HL-60 (cell line): Measurements from ENCODE around the gene GPC1.

Source experiments
- DNase-seq, 2 experiments: peaks; one replicate each; pipeline ENCODE4 v3.0.0-alpha.2; 2010 to 2020; ENCODE audit warnings: low read depth in 1 of 2, low spot score in 1 of 2
- H3K27ac ChIP-seq: fragments of 250-450 bp; sonication (Bioruptor Pico); replicated peaks from 2 replicates; pipeline ENCODE4 v1.5.1; 2020; ENCODE audit warnings: mild to moderate bottlenecking, moderate library complexity
- H3K27me3 ChIP-seq: fragments of 250-450 bp; sonication (Bioruptor Pico); 2 replicates; pipeline ENCODE4 v1.5.1; 2021; ENCODE audit warnings: mild to moderate bottlenecking, moderate library complexity; ENCODE audit not compliant: insufficient read depth, poor library complexity, severe bottlenecking
- H3K4me3 ChIP-seq: replicated peaks from 2 replicates; pipeline ENCODE4 v1.5.1; 2011; ENCODE audit warnings: mild to moderate bottlenecking, control low read depth, low read length; ENCODE audit not compliant: insufficient read depth
- CTCF ChIP-seq: IDR thresholded peaks from one replicate; pipeline ENCODE4 v1.5.1; 2011; ENCODE audit warnings: low read length, control low read depth, inconsistent platforms; ENCODE audit not compliant: insufficient read depth
- GABPA ChIP-seq: IDR thresholded peaks from 2 replicates; pipeline ENCODE4 v1.6.1; 2012; ENCODE audit warnings: low read depth
- POLR2AphosphoS5 ChIP-seq: IDR thresholded peaks from 2 replicates; pipeline ENCODE4 v1.6.1; 2012; ENCODE audit warnings: low read depth
- REST ChIP-seq: IDR thresholded peaks from 2 replicates; pipeline ENCODE4 v1.6.1; 2012; ENCODE audit warnings: low read depth; ENCODE audit not compliant: insufficient replicate concordance
- SPI1 ChIP-seq: IDR thresholded peaks from 2 replicates; pipeline ENCODE4 v1.6.1; 2012; ENCODE audit warnings: low read depth, mild to moderate bottlenecking, borderline replicate concordance

GPC1 gene

GRCh38 chr2:240455272-240455646 is 19.8 kb downstream of the GPC1 start:
- Histone ChIP-seq H3K4me3 (no peak overlapping the region), H3K27me3 (peaks cover 58% of the 10 kb centered on the region), H3K27ac (no peak overlapping the region)
- no peak for TF ChIP-seq CTCF
- no peak for TF ChIP-seq GABPA
- TF ChIP-seq POLR2AphosphoS5: no peak
- no peak for TF ChIP-seq SPI1
- TF ChIP-seq REST: no peak
- no peak for DNase-seq

- no peak for DNase-seq
These were observed 20.4 kb downstream of the GPC1 start for GRCh38 chr2:240455647-240456446.

More at GRCh38 chr2:240455647-240456446, 20.4 kb downstream of the GPC1 start:
- Histone ChIP-seq H3K27me3 (peaks cover 53% of the 10 kb centered on the region), H3K4me3 (no peak overlapping the region), H3K27ac (no peak overlapping the region)
- TF ChIP-seq CTCF (no peak), GABPA (no peak), REST (no peak), SPI1 (no peak), POLR2AphosphoS5 (no peak)
